ENCODE results near the gene CYP2U1. TPM values are rescaled to one million over a fixed set of nuclear protein-coding genes. Genes with fewer than 3 reads are reported as not detected.
A peak's percentile ranks its signal among the peaks of the same experiment; 100 is the strongest.

The CYP2U1 gene
- polyA plus RNA-seq (2013) = 5.6 TPM

- POLR2A ChIA-PET = interaction anchor here (0.6 kb wide), 1 partner anchor 87 kb away, joined by 3 read pairs; no protein-coding TSS in a partner anchor
Observed at GRCh38 chr4:107930821-107931774, at the start of gene CYP2U1. TSS of gene CYP2U1 (plus strand) at chr4:107931549. CDS start at chr4:107931644, 95 bp downstream.

GRCh38 chr4:107885865-107886264, 45.5 kb upstream of the CYP2U1 start:
- no peak for DNase-seq
- CTCF ChIA-PET = interaction anchor here (0.9 kb wide), 1 partner anchor 14 kb away, joined by 3 read pairs; no protein-coding TSS in a partner anchor
- H3K36me3 ChIP-seq (ENCODE audit: control insufficient read depth in 4 of 4, insufficient read depth in 4 of 4, low read length in 3 of 4) = no peaks in the 10 kb centered on the region
- no peak overlapping the region for H3K27ac ChIP-seq (ENCODE audit: insufficient read depth in 1 of 2, low read depth in 1 of 2, low read length in 2 of 2, poor library complexity in 1 of 2, severe bottlenecking in 2 of 2)
- no peaks in the 10 kb centered on the region for H3K4me1 ChIP-seq (ENCODE audit: control extremely low read depth in 1 of 4, control insufficient read depth in 4 of 4, insufficient read depth in 4 of 4, low read length in 3 of 4)
- peaks cover 0 to 13% (median 4%) of the 10 kb centered on the region in 5 experiments for H3K9me3 ChIP-seq (ENCODE audit: control extremely low read depth in 1 of 5, control insufficient read depth in 4 of 5, insufficient read depth in 2 of 5, low read depth in 1 of 5, low read length in 4 of 5)
- POLR2A ChIA-PET = no interaction called here
- no peaks in the 10 kb centered on the region for H3K27me3 ChIP-seq (replicated peaks in 2 of 5; ENCODE audit: control insufficient read depth in 4 of 5, insufficient read depth in 5 of 5, low read length in 4 of 5)
- no peak overlapping the region for H3K4me3 ChIP-seq (ENCODE audit: control insufficient read depth in 1 of 7, extremely low read depth in 1 of 7, insufficient read depth in 4 of 7, low read depth in 2 of 7, low read length in 6 of 7)

More at GRCh38 chr4:107930821-107931774, at the start of gene CYP2U1:
- CTCF ChIA-PET = interaction anchor here (0.5 to 2.3 kb wide), 4 partner anchors 9 to 173 kb away, joined by 3 to 6 read pairs (median 3); partner anchors contain the start of gene SGMS2
- H3K9me3 ChIP-seq (ENCODE audit: control extremely low read depth in 1 of 5, control insufficient read depth in 4 of 5, insufficient read depth in 2 of 5, low read depth in 1 of 5, low read length in 4 of 5) = no peaks in the 10 kb centered on the region
- peaks cover 2 to 18% (median 16%) of the 10 kb centered on the region in 4 experiments for H3K4me1 ChIP-seq (ENCODE audit: control extremely low read depth in 1 of 4, control insufficient read depth in 4 of 4, insufficient read depth in 4 of 4, low read length in 3 of 4)
- peak; percentile 65 to 83 (median 75) for DNase-seq
- H3K36me3 ChIP-seq (ENCODE audit: control insufficient read depth in 4 of 4, insufficient read depth in 4 of 4, low read length in 3 of 4) = no peaks in the 10 kb centered on the region
- WGBS (ENCODE audit: insufficient coverage) = 8% methylated on average over 59 of the region's 78 CpGs
- H3K27ac ChIP-seq (ENCODE audit: insufficient read depth in 1 of 2, low read depth in 1 of 2, low read length in 2 of 2, poor library complexity in 1 of 2, severe bottlenecking in 2 of 2) = no peak within 1 kb of the TSS
- peak within 1 kb of the TSS; percentile 58 to 80 (median 70) for H3K4me3 ChIP-seq (ENCODE audit: control insufficient read depth in 1 of 7, extremely low read depth in 1 of 7, insufficient read depth in 4 of 7, low read depth in 2 of 7, low read length in 6 of 7)
- no peaks in the 10 kb centered on the region for H3K27me3 ChIP-seq (replicated peaks in 2 of 5; ENCODE audit: control insufficient read depth in 4 of 5, insufficient read depth in 5 of 5, low read length in 4 of 5)

GRCh38 chr4:107888237-107888636, 43.1 kb upstream of the CYP2U1 start:
- Histone ChIP-seq H3K4me3 (ENCODE audit: control insufficient read depth in 1 of 7, extremely low read depth in 1 of 7, insufficient read depth in 4 of 7, low read depth in 2 of 7, low read length in 6 of 7) (no peak overlapping the region), H3K4me1 (ENCODE audit: control extremely low read depth in 1 of 4, control insufficient read depth in 4 of 4, insufficient read depth in 4 of 4, low read length in 3 of 4) (no peaks in the 10 kb centered on the region), H3K27ac (ENCODE audit: insufficient read depth in 1 of 2, low read depth in 1 of 2, low read length in 2 of 2, poor library complexity in 1 of 2, severe bottlenecking in 2 of 2) (no peak overlapping the region), H3K36me3 (ENCODE audit: control insufficient read depth in 4 of 4, insufficient read depth in 4 of 4, low read length in 3 of 4) (no peaks in the 10 kb centered on the region), H3K27me3 (replicated peaks in 2 of 5; ENCODE audit: control insufficient read depth in 4 of 5, insufficient read depth in 5 of 5, low read length in 4 of 5) (no peaks in the 10 kb centered on the region), H3K9me3 (ENCODE audit: control extremely low read depth in 1 of 5, control insufficient read depth in 4 of 5, insufficient read depth in 2 of 5, low read depth in 1 of 5, low read length in 4 of 5) (peaks cover 0 to 13% (median 4%) of the 10 kb centered on the region in 5 experiments)
- ChIA-PET CTCF (no interaction called here), POLR2A (no interaction called here)
- DNase-seq = peak in 2 of 3 donors; percentile 6
- WGBS (ENCODE audit: insufficient coverage) = 90% methylated on average over 1 of the region's 2 CpGs

- Histone ChIP-seq H3K4me3 (ENCODE audit: control insufficient read depth in 1 of 7, extremely low read depth in 1 of 7, insufficient read depth in 4 of 7, low read depth in 2 of 7, low read length in 6 of 7) (no peak overlapping the region), H3K4me1 (ENCODE audit: control extremely low read depth in 1 of 4, control insufficient read depth in 4 of 4, insufficient read depth in 4 of 4, low read length in 3 of 4) (no peaks in the 10 kb centered on the region), H3K9me3 (ENCODE audit: control extremely low read depth in 1 of 5, control insufficient read depth in 4 of 5, insufficient read depth in 2 of 5, low read depth in 1 of 5, low read length in 4 of 5) (peaks cover 0 to 13% (median 4%) of the 10 kb centered on the region in 5 experiments), H3K27ac (ENCODE audit: insufficient read depth in 1 of 2, low read depth in 1 of 2, low read length in 2 of 2, poor library complexity in 1 of 2, severe bottlenecking in 2 of 2) (no peak overlapping the region), H3K27me3 (replicated peaks in 2 of 5; ENCODE audit: control insufficient read depth in 4 of 5, insufficient read depth in 5 of 5, low read length in 4 of 5) (no peaks in the 10 kb centered on the region), H3K36me3 (ENCODE audit: control insufficient read depth in 4 of 4, insufficient read depth in 4 of 4, low read length in 3 of 4) (no peaks in the 10 kb centered on the region)
- WGBS (ENCODE audit: insufficient coverage) = 100% methylated on average over 1 of the region's 2 CpGs
- no peak for DNase-seq
- CTCF ChIA-PET = interaction anchor here (1.3 kb wide), 1 partner anchor 132 kb away, joined by 3 read pairs; no protein-coding TSS in a partner anchor
- POLR2A ChIA-PET = no interaction called here
Observed at GRCh38 chr4:107890779-107891178, 40.6 kb upstream of the CYP2U1 start.

GRCh38 chr4:107891299-107891698, 40.0 kb upstream of the CYP2U1 start:
- Histone ChIP-seq H3K27me3 (replicated peaks in 2 of 5; ENCODE audit: control insufficient read depth in 4 of 5, insufficient read depth in 5 of 5, low read length in 4 of 5) (no peaks in the 10 kb centered on the region), H3K36me3 (ENCODE audit: control insufficient read depth in 4 of 4, insufficient read depth in 4 of 4, low read length in 3 of 4) (no peaks in the 10 kb centered on the region), H3K4me1 (ENCODE audit: control extremely low read depth in 1 of 4, control insufficient read depth in 4 of 4, insufficient read depth in 4 of 4, low read length in 3 of 4) (no peaks in the 10 kb centered on the region), H3K9me3 (ENCODE audit: control extremely low read depth in 1 of 5, control insufficient read depth in 4 of 5, insufficient read depth in 2 of 5, low read depth in 1 of 5, low read length in 4 of 5) (peaks cover 0 to 13% (median 4%) of the 10 kb centered on the region in 5 experiments), H3K27ac (ENCODE audit: insufficient read depth in 1 of 2, low read depth in 1 of 2, low read length in 2 of 2, poor library complexity in 1 of 2, severe bottlenecking in 2 of 2) (no peak overlapping the region), H3K4me3 (ENCODE audit: control insufficient read depth in 1 of 7, extremely low read depth in 1 of 7, insufficient read depth in 4 of 7, low read depth in 2 of 7, low read length in 6 of 7) (no peak overlapping the region)
- CTCF ChIA-PET = interaction anchor here (1.3 kb wide), 1 partner anchor 133 kb away, joined by 3 read pairs; no protein-coding TSS in a partner anchor
- POLR2A ChIA-PET = no interaction called here
- DNase-seq = no peak

GRCh38 chr4:107893171-107894137, 37.9 kb upstream of the CYP2U1 start:
- H3K4me1 ChIP-seq (ENCODE audit: control extremely low read depth in 1 of 4, control insufficient read depth in 4 of 4, insufficient read depth in 4 of 4, low read length in 3 of 4) = no peaks in the 10 kb centered on the region
- H3K27ac ChIP-seq (ENCODE audit: insufficient read depth in 1 of 2, low read depth in 1 of 2, low read length in 2 of 2, poor library complexity in 1 of 2, severe bottlenecking in 2 of 2) = no peak overlapping the region
- 94% methylated on average over 3 of the region's 4 CpGs for WGBS (ENCODE audit: insufficient coverage)
- H3K4me3 ChIP-seq (ENCODE audit: control insufficient read depth in 1 of 7, extremely low read depth in 1 of 7, insufficient read depth in 4 of 7, low read depth in 2 of 7, low read length in 6 of 7) = no peak overlapping the region
- no peak for DNase-seq
- H3K27me3 ChIP-seq (replicated peaks in 2 of 5; ENCODE audit: control insufficient read depth in 4 of 5, insufficient read depth in 5 of 5, low read length in 4 of 5) = no peaks in the 10 kb centered on the region
- peaks cover 0 to 5% (median 2%) of the 10 kb centered on the region in 5 experiments for H3K9me3 ChIP-seq (ENCODE audit: control extremely low read depth in 1 of 5, control insufficient read depth in 4 of 5, insufficient read depth in 2 of 5, low read depth in 1 of 5, low read length in 4 of 5)
- no peaks in the 10 kb centered on the region for H3K36me3 ChIP-seq (ENCODE audit: control insufficient read depth in 4 of 4, insufficient read depth in 4 of 4, low read length in 3 of 4)
- CTCF ChIA-PET = interaction anchor here (0.6 to 1.1 kb wide), 2 partner anchors 12 to 1392 kb away, joined by 3 read pairs; no protein-coding TSS in a partner anchor
- POLR2A ChIA-PET = no interaction called here

Data from common myeloid progenitor, CD34-positive (primary cell).